SH-SY5Y (cell line): ENCODE data around the gene BPNT1.

Experiments used
- GATA2 ChIP-seq: IDR thresholded peaks from 2 replicates; pipeline ENCODE4 v1.6.1; 2011; ENCODE audit warnings: mild to moderate bottlenecking, low read depth, low read length
- GATA3 ChIP-seq: IDR thresholded peaks from 2 replicates; pipeline ENCODE4 v1.6.1; 2011; ENCODE audit warnings: low read depth, mild to moderate bottlenecking, low read length, moderate library complexity

BPNT1 gene

DNA sequence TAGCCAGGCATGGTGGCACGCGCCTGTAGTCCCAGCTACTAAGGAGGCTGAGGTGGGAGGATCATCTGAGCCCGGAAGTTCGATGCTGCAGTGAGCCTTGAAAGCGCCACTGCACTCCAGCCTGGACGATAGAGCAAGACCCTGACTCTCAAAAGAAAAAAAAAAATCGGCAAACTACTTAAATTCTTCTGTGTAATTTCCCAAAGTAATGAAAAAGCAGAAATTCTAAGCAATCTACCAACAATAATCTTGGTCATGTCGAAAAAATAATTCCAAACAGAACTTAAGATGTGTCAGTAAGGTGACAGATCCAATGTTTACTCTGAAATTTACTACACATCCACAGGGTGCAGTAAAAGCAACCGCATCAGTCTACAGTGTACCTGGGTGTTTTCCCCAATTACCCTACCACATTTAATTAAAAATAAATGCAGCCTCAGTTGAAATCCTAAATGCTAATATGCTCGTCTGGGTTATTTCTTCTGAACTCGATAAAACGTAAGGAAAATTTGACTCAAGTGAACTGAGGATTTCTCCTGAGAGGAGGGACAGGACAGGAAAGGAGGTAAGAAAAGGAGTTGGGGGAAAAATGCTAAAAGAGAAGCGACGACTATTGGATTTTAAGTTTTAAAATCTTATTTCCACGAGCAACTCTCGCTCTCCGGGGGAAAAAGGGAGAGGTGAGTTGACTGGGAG is 44.1 kb downstream of the BPNT1 start:
- TF ChIP-seq GATA2, result no peak
- no peak for TF ChIP-seq GATA3

DNA sequence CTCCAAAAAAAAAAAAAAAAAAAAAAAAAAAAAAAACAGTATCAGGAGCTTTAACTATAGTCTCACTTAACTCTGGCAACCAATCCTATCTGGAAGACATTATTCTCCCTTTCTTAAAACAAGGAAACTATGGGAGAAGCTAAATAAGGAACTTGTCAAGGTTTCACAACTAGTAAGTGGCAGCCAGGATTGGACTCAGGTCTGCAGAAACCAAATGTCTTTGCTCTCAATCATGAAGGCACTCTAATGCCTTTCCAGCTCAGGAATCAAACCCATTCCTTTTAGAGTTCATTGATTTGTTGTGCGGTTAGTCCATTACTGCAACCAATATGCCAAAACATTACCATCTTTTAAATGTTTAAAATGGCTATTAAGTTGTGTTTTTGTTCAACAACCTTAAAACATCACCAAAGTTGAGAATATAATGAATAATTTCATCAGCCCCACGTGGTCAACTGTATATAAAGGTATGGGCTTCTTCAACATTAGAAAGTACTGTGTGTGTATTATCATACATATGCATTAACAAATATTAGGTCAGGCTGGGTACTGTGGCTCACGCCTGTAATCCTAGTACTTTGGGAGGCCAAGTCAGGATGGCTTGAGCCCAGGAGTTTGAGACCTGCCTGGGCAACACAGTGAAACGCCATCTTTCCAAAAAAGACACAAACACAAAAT is 44.8 kb downstream of the BPNT1 start:
- TF ChIP-seq GATA3 (no peak), GATA2 (no peak)

DNA sequence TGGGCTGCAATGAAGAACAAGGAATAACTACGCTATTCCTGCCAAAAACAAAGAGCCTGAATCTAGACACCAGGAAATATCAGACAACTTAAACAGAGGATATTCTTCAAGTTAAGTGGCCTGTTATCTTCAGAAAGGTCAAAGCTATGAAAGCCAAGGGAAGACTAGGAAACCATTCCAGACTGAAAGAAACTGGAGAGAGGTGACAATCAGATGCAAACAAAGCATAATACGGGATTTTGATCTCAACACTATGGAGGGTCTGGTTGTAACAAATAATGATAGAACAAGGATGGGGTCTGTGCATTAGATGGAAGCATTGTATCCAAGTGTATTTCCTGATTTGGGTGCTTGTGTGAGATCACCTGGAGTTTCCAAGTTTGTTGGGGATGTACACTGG is 45.9 kb downstream of the BPNT1 start:
- no peak for TF ChIP-seq GATA3
- no peak for TF ChIP-seq GATA2

DNA sequence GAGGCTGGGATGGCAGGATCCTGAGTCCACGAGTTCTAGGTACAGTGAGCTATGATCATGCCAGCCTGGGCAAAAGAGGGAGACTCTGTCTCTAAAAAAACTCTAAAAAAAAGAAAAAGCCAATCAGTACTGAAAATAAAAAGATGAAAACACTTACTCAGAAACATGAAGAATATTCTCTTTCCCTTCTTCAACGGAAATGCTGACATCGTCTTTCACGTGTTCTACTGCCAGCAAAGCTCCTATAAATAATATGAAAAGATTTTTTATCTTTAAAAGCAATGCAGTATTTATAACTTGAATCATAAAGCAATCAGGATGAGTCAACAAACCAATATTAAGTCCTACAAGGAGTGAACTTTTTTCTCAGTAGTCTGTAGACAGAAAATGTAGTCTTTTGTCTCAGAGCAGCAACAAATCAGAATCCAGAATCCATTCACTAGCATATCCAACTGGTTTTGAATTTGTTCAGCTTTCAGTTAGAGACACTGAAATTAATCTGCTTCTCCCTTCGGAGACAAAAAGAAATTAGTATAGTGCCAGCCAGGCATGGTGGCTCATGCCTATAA is 49.5 kb downstream of the BPNT1 start:
- TF ChIP-seq GATA3 (no peak), GATA2 (no peak)

DNA sequence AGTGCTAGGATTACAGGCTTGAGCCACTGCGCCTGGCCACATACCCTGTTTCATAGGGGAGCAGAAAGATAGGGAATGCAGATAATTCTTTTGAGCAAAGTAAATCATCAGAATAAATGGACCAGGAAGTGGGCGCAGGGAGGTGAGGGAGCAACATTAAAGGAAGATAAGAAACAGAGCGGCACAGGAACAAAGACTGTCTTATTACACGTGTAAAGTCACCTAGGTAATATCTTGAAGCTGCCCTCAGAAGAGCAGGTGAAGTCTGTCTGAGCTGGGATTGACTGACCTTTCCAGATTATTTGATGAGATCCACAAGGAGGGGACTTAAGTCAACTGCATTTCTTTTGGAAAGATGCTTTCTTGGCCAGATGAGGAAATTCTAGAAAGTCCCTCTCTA is 50.9 kb downstream of the BPNT1 start:
- TF ChIP-seq GATA2, result no peak
- TF ChIP-seq GATA3, result no peak

- no peak for TF ChIP-seq GATA3
- no peak for TF ChIP-seq GATA2
These were observed 56.7 kb downstream of the BPNT1 start for GRCh38 chr1:220032911-220033310.

- TF ChIP-seq GATA2, result no peak
- TF ChIP-seq GATA3, result no peak
These were observed 58.3 kb downstream of the BPNT1 start for GRCh38 chr1:220031287-220031686.

GRCh38 chr1:220028346-220028895 is 61.2 kb downstream of the BPNT1 start:
- no peak for TF ChIP-seq GATA3

- TF ChIP-seq GATA2 (no peak), GATA3 (no peak)
These were observed 70.5 kb downstream of the BPNT1 start for GRCh38 chr1:220019071-220019470.

DNA sequence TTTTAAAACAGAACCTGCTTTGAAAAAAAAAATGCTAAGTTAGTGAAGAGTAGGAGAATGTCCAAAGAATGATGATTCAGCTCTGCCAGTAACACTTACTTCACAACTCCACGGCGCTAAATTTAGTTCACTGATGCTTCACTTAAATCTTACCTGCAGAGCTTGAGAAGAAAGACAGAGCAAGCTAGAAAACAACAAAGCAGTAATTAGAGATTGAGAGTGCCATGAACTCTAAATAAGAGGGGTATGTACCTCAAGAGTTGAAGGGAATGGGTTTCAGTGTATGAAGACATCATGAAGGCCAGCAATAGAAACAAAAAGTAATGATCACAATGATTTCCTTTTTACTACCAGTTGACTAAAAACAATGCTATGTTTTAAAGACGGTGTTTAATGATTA is 76.1 kb downstream of the BPNT1 start:
- TF ChIP-seq GATA2, result no peak

GRCh38 chr1:220012259-220012658 is 77.3 kb downstream of the BPNT1 start:
- TF ChIP-seq GATA2 (no peak), GATA3 (no peak)

DNA sequence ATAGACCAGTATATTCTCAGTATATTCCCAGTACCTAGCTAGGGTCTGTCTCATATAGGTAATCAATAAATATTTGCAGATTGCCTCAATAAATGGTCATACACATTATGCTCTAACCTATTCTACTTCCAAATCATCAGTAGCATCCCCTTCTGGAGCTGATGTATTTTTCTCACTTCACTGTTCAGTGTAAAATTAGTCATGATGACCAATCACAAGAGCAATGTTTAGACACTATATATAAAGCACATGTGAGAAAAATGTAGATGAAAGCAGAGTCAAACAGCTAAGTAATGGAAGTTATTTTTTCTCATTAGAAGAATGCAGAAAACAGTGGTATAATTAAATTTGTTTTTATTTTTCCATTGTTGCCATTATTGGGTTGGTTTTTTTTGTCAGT is 78.0 kb downstream of the BPNT1 start:
- TF ChIP-seq GATA2 (no peak), GATA3 (no peak)
